HG03469 (cell line): ENCODE results near the gene TSPAN19.
"Not testable (repeated sequence)": the region's sequence is repeated elsewhere in the genome, so short reads cannot be mapped to it uniquely, and the experiment has no call there.

Experiments
- ATAC-seq: cut with Tn5 transposase; IDR thresholded peaks from one replicate; pipeline ENCODE4 v1.9.1; 2021; ENCODE audit warnings: mild to moderate bottlenecking, moderate library complexity, moderate number of reproducible peaks; ENCODE audit not compliant: unreplicated experiment

Gene TSPAN19

DNA sequence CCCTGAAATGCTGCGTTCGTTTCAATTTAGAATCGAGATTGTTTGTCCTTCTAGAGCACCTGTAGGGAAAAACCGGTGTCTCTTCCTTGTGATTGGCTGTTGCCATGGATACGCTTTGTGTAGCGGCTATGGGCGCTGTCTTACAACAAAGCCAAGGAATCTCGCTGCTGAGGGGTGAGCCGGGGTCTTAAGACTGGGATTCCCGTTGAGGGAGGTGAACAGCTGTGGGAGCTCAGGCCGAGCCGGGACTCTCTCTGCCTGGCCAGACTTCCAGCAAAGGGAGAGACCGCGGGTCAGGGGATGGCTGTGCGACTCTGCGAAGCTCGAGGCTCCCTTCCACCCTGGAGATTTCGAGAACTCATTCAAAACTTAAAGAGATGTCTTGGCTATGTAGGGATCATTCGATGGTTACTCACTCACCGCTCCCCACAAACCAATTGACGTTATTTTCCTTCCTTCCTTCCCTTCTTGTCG, at the start of gene TSPAN19, which contains the start of gene LRRIQ1:
TSS of gene TSPAN19 (minus strand) at position 44 of the 474 bp plus-strand sequence. CDS start 6,331 bp downstream, outside the sequence.
TSS of gene LRRIQ1 (plus strand) at position 118 of the 474 bp plus-strand sequence. CDS start 1,826 bp downstream, outside the sequence.
- ATAC-seq = peak; percentile 99

DNA sequence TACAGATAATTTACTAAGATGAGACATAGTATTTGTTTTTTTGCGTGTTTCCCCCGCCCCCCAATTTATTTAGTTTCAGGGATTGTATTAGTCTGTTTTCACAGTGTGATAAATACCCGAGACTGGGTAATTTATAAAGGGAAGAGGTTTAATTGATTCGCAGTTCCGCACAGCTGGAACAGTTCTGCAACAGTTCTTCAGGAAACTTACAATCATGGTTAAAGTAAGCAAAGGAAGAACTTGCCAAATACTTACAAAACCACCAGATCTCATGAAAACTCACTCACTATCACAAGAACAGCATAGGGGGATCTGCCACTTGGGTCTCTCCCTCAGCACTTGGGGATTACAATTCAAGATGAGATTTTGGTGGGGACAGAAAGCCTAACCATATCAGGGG, 49.0 kb upstream of the TSPAN19 start:
- no peak for ATAC-seq

DNA sequence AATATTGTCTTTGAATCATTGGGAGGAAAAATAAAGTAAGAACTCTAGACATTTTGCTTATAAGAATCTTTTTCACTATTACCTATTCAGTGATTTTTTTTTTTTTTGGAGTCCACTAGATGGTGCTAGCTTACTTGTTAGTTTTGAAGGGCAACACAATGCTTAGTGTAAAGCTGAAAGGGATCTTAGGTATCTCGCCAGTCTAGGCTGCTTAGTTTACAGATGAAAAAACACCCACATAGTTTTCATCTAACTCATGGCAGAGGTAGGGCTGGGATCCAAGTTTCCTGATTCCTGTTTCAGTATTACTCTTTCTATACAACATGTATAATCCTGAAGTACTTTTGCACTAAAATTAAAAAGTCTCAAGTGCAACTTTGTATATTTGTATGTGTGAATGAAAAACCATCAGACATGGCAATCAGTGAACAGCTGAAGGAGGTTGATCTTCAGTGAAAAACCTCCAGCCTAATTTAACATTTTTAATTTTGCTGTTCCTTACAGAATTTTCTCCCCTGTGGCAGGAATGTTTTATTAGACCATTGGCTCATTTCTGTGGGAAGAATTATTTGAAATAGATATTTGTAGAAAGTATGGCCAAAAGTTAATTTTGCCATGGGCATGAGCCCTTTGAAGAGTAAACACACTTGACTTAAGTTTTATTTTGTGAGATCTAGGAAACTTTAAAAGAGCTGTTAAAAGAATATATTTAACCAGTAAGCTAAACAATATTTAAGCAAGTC, 40.8 kb upstream of the TSPAN19 start:
- ATAC-seq = peak; percentile 88

DNA sequence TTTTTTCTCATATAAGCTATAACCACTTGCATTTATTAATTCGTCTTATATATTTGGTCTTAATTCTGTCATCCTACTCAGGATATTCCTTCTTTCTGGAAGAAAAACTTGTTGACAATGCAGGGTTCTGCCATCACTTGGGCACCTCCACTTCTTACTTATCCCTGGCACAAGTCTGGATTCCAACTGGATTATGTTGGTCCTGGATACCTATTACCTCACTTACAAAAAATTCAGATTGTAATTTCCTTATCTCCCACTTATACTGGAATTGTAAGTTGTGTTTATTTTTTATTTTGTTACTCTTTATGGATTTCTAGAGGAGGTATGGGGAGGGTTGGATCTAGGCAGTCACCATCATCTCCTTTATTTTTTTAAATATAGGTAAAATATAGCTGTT, 36.7 kb upstream of the TSPAN19 start:
- ATAC-seq = no peak

DNA sequence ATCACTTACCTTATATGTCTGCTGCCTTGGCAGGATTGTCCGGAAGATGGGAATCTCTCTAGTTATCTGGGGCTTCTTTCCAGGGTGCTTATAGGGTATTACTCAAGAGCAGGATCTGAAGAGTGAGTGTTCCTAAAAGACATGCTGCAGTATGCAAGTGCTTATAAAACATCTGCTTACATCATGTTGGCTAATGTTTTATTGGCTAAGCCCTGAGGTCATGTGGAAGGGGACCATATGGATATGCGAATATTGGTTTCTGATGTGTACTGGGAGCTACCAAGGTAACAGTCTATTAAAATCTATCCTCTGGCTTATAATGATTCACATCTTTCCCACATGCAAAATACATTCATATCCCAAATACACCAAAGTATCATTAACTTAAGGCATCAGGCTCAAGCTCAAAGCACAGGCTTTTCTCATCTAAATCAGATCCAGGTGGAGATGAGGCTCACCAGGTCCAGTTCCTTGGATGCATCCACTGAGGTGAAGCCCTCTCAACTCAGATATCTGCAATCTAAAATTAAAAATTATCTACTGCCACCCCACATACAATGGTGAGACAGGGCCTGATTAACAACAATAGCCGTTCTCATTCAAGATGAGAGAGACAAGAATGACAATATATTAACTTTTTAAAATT, 29.9 kb upstream of the TSPAN19 start:
- no peak for ATAC-seq

DNA sequence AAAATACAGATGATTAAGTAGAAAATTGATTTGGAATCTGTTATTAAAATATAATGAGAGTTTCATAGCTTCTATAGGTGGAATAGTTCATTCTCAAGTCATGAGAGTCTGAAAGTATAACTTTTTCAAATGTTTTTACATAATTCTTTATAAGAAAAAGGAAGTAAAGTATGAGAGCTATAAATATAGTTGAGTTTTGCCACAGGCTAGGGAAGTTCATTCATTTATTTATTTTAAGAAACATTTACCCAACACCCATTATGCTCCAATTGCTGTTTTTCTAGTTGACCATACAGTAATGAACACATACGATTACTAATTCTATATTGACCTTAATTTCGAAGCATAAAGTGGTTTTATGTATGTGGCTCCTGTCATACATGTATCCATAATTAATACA, 24.8 kb upstream of the TSPAN19 start:
- ATAC-seq = no peak

DNA sequence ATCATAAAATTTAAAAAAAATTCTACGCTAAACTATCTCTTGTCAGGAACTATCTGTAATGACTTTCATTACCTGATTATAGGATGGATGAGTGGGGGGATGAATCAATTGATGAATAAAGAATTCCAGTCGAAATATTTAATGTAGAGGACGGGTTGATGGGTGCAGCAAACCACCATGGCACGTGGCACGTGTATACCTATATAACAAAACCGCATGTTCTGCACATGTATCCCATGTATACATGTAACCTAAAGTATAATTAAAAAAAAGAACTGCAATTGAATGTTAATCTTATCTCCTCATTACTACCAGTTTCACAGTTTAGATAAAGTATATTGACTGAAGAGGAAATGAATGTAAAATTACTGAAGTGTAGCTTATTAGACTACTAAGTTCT, 23.5 kb upstream of the TSPAN19 start:
- no peak for ATAC-seq

DNA sequence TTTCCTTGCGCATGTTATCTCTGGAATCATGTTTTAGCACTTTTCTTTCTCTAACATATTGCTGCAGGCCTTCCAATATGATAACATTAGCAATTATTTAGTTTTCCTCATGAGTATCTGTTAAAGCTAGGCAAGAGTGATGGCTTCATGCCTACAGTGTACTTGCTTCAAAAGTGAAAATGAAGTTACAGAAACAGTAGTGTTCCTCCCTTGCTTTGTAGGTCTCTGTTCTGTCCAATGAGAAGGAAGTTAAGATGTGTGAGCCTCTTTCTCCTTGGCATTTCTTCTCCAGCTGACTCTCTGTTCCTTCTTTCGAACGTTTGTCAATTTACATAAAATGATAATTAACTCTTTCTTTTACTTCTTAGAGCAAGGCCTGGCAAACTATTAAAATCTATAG, 22.3 kb upstream of the TSPAN19 start:
- no peak for ATAC-seq

DNA sequence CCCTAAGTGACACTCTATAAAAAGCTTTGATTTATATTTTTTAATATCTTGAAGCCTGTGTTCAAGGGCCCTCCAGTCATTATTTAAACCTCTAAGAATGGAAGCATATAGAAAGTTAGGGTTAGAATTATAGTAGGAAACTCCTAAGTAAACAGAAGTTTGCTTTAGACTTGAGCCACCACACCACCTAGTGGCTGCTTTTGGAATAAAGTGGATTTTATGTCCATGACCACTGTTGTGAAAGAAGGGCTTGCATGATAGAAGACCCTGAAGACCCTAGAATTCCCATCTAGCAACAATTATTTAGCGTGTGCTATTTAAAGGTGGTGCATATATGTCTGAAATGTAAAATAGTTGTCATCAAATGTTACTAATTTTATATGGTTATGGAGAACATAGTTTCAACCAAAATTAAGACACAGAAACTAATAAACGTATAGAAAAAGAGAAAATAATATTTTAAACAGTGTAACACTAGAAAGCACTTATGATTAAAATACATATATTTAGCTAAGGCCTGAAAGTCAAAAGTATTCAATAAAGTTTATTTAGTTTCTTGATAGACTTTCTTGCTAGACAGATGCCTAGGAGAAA, 21.4 kb upstream of the TSPAN19 start:
- peak; percentile 83 for ATAC-seq

DNA sequence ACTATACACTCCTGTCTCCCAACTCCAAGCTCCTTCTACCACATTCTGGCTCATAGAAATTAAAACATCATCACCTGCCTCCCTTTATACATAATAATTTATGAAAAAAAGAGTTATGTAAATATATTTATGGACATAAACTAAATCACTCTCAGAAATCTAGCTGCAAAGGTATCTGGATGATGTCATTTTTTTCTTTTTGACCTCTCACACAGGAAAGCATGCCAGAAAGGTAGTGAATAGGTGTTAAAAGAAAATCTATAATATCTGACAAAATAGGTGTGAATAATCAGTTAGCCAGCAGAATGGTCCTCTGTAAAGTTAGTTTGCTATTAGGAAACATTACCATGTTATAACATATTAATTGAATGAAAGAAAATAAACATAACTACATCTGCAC, 7.8 kb upstream of the TSPAN19 start:
- no peak for ATAC-seq

DNA sequence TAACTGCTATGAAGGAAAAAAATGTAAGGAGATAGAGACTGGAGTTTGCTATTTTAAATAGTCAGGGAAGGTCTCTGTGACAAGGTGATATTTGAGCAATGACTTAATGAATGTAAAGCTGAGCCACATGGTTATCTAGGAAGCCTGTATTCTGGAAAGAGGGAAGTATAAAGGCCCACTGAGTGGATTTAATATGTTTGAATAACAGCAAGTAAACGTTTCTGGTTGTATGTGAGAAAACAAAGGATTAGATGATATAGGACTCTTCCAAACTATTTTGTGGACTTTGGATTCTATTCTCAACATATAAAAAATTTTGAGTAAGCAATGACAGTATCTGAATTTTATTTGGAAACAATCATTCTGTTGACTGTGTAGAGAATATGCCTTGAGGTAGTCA, 5.3 kb upstream of the TSPAN19 start:
- no peak for ATAC-seq

DNA sequence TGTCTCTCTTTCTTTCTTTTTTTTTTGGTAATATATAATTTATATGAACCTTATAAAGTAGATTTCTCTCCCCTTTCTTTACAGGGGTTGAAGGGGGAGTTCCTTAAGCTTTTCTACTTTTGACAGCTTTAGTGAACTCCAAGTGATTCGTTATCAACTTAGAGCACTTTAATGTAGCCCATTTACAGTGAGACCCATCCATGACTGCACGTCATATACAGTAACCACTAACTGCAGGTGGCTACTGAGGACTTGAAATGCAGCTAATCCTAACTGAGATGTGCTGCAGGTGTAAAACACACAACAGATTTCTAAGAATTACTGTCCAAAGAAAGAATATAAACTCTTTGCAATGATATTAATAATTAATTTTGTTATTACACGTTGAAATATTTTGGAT, 656 bp upstream of the TSPAN19 start:
- no peak for ATAC-seq

DNA sequence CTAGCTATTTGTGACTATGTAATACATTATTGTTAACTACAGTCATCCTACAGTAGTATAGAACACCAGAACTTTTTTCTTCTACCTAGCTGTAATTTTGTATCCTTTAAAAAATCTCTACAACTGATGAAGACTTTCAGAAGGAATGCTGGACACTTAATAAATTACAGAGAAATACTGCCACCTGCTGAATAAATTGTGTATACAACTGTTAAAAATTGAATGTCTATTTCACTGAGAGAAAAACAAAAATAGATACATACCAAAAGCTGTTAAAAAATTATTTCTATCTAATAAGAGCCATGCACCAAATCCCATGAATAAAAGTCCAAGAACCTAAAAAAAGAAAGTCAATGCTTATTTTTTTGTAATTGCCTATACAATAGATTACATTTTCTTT, 6.6 kb downstream of the TSPAN19 start:
- no peak for ATAC-seq

DNA sequence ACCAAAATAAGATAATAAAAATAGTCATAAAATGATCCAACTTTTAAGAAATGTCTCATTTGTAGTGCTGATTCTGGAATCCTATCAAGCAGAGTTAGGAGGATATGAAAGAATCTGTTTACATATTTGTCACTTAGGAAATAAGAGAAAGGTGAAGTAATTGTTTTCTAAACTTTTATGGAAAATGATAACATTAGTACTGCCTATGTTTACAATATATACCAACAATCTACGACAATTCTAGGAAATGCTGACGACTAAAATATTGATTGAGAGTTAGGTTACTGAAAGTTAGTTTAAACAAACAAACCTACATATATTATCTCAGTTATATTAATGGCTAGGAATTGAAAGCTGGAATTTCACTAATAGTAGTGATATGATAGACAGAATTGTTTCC, 18.0 kb downstream of the TSPAN19 start:
- no peak for ATAC-seq

DNA sequence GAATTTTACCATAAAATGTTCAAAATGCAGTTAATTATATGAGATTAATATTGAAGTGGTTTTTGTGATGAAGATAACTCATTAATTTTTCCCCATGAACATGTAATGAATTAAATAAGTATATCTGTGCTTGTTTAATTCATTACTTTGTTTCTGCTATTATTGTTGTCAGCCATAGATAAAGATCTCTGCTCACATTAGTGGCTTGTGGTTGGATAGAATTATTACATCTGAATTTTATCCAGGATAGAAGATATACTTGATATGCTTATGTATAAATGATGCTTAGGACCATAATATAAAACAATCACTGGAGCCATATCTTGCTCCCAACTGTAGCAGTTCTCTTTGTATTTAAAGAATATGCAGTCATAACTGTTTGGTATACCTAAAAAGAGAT, 18.5 kb downstream of the TSPAN19 start:
- ATAC-seq = no peak

DNA sequence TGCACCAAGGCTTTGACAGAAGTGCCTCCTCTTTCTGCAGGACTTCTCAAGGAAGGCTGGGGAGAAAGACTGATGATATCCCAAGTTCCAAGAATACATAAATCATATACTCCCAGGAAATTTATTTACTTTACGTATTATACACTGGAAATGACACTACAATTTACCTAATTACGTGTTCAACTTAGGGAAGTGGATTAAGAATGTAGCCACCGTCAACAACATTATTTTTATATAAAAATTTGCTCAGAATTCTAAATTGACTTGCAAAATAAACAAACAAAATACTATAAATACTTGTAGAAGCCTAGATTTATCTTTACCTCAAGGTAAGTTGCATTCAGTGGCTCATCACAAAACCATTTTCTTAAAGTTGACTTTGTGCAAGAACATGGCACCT, 18.9 kb downstream of the TSPAN19 start:
- no peak for ATAC-seq

DNA sequence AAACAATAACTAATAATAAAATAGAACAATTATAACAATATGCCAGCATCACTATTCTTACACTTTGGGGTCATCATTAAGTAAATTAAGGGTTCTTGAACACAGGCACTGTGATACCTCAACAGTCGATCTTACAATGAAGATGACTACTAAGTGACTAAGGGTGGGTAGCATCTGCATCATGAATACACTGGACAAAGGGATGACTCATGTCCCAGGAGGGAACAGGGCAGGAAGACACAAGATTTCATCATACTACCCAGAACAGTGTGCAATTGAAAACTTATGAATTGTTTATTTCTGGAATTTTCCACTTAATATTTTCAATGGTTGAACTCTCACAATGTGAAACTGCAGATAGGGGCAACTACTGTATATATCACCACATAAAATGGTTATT, 19.7 kb downstream of the TSPAN19 start:
- ATAC-seq = no peak

DNA sequence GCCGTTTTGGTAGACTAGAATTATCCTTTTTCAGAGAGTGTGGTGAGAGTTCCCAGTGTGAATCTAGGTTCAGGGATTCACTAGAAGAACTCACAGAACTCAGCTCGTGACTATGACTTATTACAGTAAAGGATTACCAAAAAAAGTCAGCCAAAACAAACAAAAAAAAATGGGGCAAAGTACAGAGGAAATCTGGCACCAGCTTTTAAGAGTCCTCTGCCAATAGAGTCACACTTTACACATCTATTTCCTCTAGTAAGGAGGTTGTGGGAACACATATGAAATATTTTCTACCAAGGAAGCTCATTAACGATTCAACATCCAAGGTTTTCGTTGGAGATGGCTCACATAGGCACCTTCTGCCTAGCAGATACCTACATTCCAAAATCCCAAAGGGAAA, 28.2 kb downstream of the TSPAN19 start:
- no peak for ATAC-seq

DNA sequence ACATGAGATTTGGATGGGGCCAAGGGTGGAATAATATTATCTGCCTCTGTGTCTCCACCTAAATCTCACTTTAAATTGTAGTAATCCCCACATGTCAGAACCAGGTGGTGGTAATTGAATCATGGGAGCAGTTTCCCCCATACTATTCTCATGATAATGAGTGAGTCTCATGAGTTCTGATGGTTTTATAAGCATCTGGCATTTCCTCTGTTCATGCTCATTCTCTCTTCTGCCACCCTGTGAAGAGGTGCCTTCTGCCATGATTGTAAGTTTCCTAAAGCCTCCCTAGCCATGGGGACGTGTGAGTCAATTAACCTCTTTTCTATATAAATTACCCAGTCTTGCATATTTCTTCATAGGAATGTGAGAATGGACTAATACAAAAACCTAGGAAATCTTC, 29.9 kb downstream of the TSPAN19 start:
- ATAC-seq = no peak

DNA sequence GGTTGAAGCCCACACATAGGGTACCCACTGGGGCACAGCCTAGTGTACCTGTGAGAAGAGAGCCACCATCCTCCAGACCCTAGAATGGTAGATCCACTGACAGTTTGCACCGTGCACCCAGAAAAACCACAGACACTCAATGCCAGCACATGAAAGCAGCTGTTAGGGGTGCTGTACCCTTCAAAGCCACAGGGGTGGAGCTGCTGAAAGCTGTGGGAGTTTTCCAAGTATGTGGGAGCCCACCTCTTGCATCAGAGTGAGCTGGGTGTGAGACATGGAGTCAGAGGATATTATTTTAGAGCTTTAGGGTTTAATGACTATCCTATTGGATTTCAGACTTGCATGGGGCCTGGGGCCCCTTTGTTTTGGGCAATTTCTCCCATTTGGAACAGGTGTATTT, 30.5 kb downstream of the TSPAN19 start:
- ATAC-seq = no peak

DNA sequence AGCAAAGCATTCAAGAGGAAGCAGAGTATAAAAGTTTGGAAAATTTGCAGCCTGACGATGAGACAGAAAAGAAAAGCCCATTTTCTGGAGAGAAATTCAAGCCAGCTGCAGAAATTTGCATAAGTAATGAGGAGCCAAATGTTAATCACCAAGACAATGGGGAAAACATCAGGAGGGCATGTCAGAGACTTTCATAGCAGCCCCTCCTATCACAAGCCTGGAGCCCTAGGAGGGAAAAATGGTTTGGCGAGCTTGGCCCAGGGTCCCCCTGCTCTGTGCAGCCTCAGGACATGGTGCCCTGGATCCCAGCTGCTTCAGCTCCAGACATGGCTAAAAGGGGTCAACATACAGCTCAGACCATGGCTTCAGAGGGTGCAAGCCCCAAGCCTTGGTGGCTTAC, 31.0 kb downstream of the TSPAN19 start:
- ATAC-seq = not testable (repeated sequence)

DNA sequence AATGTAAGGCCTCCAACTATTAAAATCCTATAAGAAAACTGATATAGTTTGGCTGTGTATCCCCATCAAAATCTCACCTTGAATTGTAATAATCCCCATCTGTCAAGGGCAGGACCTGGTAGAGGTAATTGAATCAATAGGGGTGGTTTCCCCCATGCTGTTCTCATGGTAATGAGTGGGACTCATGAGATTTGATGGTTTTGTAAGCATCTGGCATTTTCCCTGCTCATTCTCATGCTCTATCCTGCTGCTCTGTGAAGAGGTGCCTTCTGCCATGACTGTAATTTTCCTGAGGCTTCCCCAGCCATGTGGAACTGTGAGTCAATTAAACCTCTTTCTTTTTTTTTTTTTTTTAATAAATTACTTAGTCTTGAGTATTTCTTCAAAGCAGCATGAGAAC, 31.9 kb downstream of the TSPAN19 start:
- ATAC-seq = no peak
